HUES6 (cell line): ENCODE measurements around the gene COQ4.

ENCODE experiments used
- H3K27ac ChIP-seq: 2 replicates; pipeline ENCODE4 v1.7.0; 2013; ENCODE audit warnings: low read depth, mild to moderate bottlenecking, low read length, inconsistent platforms
- H3K27me3 ChIP-seq: 2 replicates; pipeline ENCODE4 v1.6.1; 2013; ENCODE audit warnings: low read length; ENCODE audit not compliant: control insufficient read depth, insufficient read depth
- H3K36me3 ChIP-seq: 2 replicates; pipeline ENCODE4 v1.6.1; 2013; ENCODE audit warnings: low read length; ENCODE audit not compliant: control insufficient read depth, insufficient read depth
- H3K4me1 ChIP-seq: 2 replicates; pipeline ENCODE4 v1.6.1; 2013; ENCODE audit warnings: low read length; ENCODE audit not compliant: control insufficient read depth, insufficient read depth
- H3K4me3 ChIP-seq: 2 replicates; pipeline ENCODE4 v1.5.1; 2013; ENCODE audit warnings: low read depth, low read length
- H3K9ac ChIP-seq: one replicate; pipeline ENCODE4 v1.6.1; 2013; ENCODE audit warnings: mild to moderate bottlenecking, low read length
- H3K9me3 ChIP-seq: 2 replicates; pipeline ENCODE4 v1.6.1; 2013; ENCODE audit warnings: low read depth, low read length; ENCODE audit not compliant: control insufficient read depth, insufficient read depth

The COQ4 gene

DNA sequence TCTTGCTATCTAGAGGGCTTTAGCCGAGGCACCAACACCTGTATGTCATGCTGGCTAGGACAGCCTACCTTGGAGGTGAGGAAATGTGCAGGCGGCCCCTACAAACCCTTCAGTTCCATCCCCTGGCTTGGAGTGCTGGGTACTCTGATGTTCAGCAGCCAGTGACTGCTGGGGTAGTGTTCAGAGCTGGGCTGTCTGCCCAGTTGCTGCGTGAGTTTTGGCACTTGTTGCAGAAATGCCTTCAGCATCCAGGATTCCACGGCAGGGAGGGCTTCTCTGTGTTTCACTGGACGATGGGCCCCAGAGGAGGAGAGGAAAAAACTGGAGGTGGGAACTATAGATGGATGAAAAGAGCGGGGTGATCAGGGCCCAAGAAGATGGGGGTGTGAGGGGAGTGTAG lies 36.2 kb upstream of the COQ4 start:
- Histone ChIP-seq H3K27ac (no peak overlapping the region), H3K4me1 (no peaks in the 10 kb centered on the region), H3K27me3 (no peaks in the 10 kb centered on the region), H3K9ac (no peak overlapping the region), H3K36me3 (peaks cover 34% of the 10 kb centered on the region), H3K9me3 (no peaks in the 10 kb centered on the region), H3K4me3 (no peak overlapping the region)

DNA sequence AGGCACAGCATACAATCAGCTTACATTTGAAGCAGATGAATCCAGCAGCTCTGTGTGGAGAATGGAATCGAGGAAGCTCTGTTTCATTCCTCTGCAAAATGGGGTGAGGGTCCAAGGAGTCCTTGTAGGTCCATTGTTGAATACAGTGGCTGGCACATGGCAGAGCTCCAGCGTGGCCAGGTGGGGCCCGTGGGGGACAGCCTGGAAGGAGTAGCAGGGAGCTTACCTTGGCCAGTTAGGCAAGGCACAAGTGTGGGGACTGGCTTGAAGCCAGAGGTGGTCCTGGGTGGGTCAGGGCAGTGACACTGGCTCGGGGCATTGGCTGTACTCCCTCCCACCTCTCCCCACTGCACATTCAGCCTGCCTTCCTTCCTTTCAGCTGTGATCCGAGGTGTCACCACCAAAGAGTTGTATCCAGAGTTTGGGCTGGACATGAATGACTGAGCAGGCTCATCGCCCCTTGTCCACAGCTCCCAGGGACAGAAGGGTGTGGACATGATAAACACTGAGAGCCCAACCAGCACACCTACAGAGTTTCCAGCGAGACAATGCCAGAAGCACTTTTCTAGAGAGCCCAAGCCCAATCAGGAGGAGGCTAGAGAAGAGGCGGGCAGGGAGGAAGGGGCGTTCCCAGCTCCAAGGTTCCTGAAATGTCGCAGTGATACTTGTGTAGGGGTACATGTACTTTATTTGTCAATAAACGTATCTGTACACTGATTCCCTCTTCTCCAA lies 34.2 kb upstream of the COQ4 start:
- H3K27me3 ChIP-seq: no peaks in the 10 kb centered on the region
- H3K27ac ChIP-seq: no peak overlapping the region
- H3K4me3 ChIP-seq: no peak overlapping the region
- no peaks in the 10 kb centered on the region for H3K4me1 ChIP-seq
- no peak overlapping the region for H3K9ac ChIP-seq
- peaks cover 34% of the 10 kb centered on the region for H3K36me3 ChIP-seq
- H3K9me3 ChIP-seq: no peaks in the 10 kb centered on the region

DNA sequence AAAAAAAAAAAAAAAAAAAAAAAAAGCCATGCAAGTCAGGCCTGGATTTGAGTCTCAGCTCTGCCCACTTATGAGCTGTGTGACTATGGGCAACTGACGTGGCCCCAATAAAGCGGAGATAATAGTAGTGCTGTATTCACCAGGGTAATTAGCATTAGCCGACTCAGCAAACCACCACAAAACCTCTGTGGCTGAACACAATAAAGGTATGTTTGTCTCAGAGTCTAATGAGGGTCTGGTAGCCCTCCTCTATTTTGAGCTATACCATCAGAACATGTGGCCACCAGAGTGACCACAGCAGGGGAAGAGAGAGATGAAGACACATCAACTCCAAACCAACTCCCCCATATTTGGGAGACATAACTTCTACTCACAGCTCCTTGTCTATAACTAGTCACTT lies 30.6 kb upstream of the COQ4 start:
- Histone ChIP-seq H3K9ac (no peak overlapping the region), H3K27me3 (no peaks in the 10 kb centered on the region), H3K4me1 (peaks cover 2% of the 10 kb centered on the region; the same call in 1 of the 2 replicates), H3K36me3 (peaks cover 15% of the 10 kb centered on the region), H3K9me3 (no peaks in the 10 kb centered on the region), H3K27ac (no peak overlapping the region), H3K4me3 (no peak overlapping the region)

DNA sequence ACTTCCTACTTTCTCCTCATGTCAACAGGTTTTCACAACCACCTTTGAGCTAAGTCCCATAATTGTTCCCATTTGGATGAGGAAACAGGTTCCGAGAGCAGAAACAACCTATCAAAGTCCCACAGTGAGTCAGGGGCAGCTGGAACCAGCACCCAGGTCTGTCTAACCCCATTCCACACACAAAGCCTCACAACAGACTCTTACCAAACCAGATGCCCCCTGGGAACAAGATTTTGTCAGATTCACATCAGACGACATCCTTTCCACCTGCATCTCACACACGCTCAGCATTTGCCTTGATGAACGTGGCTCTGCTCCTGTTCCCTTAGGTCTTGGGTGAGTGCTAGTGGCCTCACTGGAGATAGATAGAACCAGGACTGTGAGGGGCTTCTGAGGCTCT lies 29.5 kb upstream of the COQ4 start:
- Histone ChIP-seq H3K27me3 (no peaks in the 10 kb centered on the region), H3K9ac (no peak overlapping the region), H3K4me1 (peaks cover 2% of the 10 kb centered on the region; the same call in 1 of the 2 replicates), H3K9me3 (no peaks in the 10 kb centered on the region), H3K4me3 (no peak overlapping the region), H3K27ac (no peak overlapping the region), H3K36me3 (peaks cover 10% of the 10 kb centered on the region)

DNA sequence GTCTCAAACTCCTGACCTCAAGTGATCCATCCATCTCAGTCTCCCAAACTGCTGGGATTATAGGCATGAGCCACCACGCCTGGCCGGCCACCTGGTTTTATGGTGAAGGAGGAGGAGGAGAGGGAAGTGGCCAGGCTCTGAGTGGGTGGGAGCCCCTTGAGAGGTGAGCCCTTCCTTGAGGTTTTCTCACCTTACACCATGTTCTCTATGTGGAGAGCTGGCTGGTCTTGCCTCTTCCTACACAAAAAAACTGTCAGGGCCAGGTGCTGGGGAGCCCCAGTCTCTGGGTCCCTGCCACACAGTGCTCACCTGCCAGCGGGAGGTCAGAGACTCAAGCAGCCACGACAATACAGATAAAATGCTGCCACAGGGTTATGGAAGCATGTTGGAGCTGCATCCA lies 28.5 kb upstream of the COQ4 start:
- Histone ChIP-seq H3K4me1 (peaks cover 2% of the 10 kb centered on the region; the same call in 1 of the 2 replicates), H3K27me3 (no peaks in the 10 kb centered on the region), H3K36me3 (no peaks in the 10 kb centered on the region), H3K4me3 (no peak overlapping the region), H3K9ac (no peak overlapping the region), H3K27ac (no peak overlapping the region), H3K9me3 (no peaks in the 10 kb centered on the region)

DNA sequence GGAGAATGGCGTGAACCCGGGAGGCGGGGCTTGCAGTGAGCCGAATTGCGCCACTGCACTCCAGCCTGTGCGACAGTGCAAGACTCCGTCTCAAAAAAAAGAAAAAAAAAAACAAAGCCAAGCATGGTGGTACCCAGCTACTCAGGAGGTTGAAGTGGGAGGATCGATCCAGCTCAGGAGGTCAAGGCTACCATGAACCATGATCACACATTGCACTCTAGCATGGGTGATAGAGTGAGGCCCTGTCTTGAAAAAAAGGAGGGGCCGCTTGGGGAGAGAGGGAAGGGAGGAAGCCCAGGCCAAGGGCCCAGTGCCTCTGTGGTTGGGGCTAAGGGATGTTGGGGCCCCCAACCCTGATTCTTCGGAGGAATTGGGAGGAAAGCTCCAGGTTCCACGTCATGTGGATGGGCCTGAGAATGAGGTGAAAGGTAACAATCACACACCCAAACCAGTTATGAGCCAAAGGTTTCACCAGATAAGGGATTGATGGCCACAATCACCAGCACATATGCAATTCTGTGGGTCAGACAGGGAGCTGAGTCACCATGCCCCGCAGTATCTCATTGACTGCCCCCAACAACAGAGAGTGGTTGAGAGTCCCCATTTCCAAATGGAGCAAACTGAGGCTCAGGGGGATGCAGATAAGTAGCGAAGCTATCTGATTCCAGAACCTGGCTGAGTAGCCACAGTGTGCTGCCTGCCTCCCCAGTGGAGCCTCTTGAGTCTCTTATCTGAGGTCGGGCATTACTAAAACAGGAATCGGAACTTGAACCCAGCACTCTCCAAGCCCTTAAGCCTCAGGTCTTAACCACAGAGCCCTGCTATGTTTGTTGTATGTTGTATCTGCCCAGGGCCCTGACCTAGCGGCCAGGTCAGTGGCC lies 26.1 kb upstream of the COQ4 start:
- Histone ChIP-seq H3K9me3 (no peaks in the 10 kb centered on the region), H3K4me3 (no peak overlapping the region), H3K9ac (no peak overlapping the region), H3K27ac (no peak overlapping the region), H3K27me3 (no peaks in the 10 kb centered on the region), H3K36me3 (no peaks in the 10 kb centered on the region), H3K4me1 (peaks cover 2% of the 10 kb centered on the region; the same call in 1 of the 2 replicates)

DNA sequence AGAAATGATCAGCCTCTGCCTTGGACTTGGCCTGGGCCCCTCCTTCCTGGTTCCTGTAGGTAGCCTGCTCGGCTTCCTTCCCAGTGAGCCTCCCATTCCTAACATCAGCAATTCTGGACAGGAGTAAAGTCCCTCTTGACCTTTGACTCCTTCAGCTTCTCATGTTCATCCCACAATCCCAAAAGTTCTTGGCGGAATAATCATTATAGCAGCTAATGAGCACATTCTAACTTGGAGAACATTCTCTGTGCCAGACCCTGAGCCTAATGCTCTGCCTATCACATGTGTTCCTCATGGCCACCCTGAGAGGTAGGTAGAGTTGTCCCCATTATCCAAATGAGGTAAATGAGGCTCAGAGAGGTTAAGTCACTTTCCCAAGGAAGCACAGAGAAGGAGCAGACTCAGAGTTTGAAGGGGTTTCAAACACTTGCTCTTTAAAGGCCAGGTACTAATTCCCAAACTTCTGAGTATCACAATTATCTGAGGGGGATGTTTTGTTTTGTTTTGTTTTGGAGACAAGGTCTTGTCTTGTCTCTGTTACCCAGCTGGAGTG lies 25.3 kb upstream of the COQ4 start:
- no peak overlapping the region for H3K27ac ChIP-seq

DNA sequence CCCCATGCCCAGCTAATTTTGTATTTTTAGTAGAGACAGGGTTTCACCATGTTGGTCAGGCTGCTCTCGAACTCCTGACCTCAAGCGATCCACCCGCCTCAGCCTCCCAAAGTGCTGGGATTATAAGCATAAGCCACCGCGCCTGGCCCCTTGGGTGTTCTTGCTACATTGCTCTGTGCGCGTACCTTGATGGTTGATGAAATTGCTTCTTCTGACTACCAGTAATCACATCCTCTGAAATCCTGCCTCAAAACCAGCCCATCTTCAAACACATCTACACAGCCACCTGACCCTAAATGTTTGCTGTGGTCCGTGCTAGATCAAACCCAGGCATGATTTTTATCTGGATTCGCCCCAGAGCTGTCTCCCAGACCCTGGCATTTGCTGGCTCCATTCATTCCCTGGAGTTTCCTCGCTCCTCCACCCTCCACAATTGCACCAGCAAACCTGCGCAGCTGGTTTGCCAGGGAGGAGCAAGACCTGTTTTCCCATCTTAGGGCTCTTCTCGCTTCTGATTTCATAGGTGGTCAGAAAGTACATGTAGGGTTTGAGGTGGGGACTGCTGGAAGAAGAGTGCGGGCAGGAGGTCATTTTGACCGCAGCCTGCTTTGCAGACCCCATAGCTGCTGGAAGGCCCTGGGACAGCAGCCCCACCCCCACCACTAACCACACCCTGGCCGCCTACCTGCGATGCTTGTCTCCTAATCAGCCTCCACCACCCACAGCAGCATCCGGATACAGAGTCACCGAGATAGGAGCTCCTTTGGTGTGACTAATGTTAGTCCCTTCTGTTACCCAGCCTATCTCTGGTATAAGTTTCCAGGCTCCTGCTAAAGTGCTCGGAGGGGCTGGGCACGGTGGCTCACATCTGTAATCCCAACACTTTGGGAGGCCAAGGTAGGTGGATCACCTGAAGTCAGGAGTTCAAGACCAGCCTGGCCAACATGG lies 23.8 kb upstream of the COQ4 start:
- H3K36me3 ChIP-seq: no peaks in the 10 kb centered on the region
- H3K4me1 ChIP-seq: peaks cover 2% of the 10 kb centered on the region; the same call in 1 of the 2 replicates
- H3K27me3 ChIP-seq: no peaks in the 10 kb centered on the region
- H3K27ac ChIP-seq: no peak overlapping the region
- H3K4me3 ChIP-seq: no peak overlapping the region
- no peak overlapping the region for H3K9ac ChIP-seq
- no peaks in the 10 kb centered on the region for H3K9me3 ChIP-seq

More for the DNA sequence above, 25.3 kb upstream of the COQ4 start:
- H3K4me1 ChIP-seq: peaks cover 2% of the 10 kb centered on the region; the same call in 1 of the 2 replicates
- H3K9ac ChIP-seq: no peak overlapping the region
- no peaks in the 10 kb centered on the region for H3K9me3 ChIP-seq
- H3K4me3 ChIP-seq: no peak overlapping the region
- no peaks in the 10 kb centered on the region for H3K36me3 ChIP-seq
- H3K27me3 ChIP-seq: no peaks in the 10 kb centered on the region

DNA sequence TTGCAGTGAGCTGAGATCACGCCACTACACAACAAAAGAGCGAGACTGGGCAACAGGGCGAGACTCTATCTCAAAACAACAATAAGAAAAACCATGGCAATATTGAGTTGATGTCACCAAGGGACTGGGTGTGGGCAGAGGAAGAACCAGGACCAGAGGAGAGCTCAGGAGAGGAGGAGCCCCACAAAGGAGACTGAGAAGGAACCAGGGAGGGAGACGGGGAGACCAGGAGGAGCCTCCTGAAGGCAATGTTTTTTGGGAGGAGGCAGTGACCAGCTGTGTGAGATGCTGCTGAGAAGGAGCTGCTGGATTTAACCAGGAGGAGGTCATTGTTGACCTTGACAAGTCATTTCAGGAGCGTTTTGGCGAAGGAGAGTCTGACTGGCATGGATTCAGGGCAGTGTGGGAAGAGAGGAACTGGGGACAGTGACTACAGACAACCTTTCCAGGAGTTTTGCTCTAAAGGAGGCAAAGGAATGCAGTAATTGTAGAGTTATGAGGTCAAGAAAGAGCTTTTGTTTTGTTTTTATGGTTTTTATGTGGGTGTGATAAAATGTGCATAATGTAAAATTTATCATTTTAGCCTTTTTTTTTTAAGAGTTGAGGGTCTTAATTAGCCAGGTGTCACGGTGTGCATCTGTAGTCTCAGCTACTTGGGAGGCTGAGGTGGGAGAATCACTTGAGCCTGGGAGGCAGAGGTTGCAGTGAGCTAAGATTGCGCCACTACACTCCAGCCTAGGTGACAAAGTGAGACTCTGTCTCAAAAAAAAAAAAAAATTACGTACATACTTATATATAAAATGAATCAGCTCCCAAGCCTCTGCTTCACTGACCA lies 18.3 kb upstream of the COQ4 start:
- H3K9ac ChIP-seq: no peak overlapping the region
- H3K27ac ChIP-seq: no peak overlapping the region
- H3K4me3 ChIP-seq: no peak overlapping the region
- H3K4me1 ChIP-seq: no peaks in the 10 kb centered on the region
- H3K9me3 ChIP-seq: no peaks in the 10 kb centered on the region
- no peaks in the 10 kb centered on the region for H3K27me3 ChIP-seq
- peaks cover 8% of the 10 kb centered on the region for H3K36me3 ChIP-seq

DNA sequence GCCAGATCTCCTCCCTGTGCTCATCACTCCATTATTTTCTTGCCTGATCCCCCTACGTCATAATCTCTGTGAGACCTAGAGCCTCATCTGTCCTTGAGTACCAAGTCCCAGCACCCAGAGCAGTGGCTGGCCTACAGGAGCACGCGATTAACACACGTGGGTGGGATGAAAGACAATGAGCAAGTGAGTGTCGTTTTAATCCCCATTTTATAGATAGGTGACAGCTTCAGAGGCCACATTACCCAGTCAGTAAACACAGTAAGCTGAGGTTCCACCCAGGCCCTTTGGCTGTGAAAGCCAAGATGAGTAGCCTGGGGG lies 17.7 kb upstream of the COQ4 start:
- Histone ChIP-seq H3K9ac (no peak overlapping the region), H3K4me1 (no peaks in the 10 kb centered on the region), H3K9me3 (no peaks in the 10 kb centered on the region)

More for the DNA sequence above, 17.7 kb upstream of the COQ4 start:
- H3K27me3 ChIP-seq: no peaks in the 10 kb centered on the region
- H3K4me3 ChIP-seq: no peak overlapping the region
- H3K36me3 ChIP-seq: peaks cover 14% of the 10 kb centered on the region
- H3K27ac ChIP-seq: no peak overlapping the region
